NCI-H774 (cell line): ENCODE data around the gene AIRE.
"Not testable (repeated sequence)": the region's sequence is repeated elsewhere in the genome, so short reads cannot be mapped to it uniquely, and the experiment has no call there.

Experiments used
- DNase-seq: peaks from one replicate; lab custom pipeline; 2025; lab: John Stamatoyannopoulos, UW

AIRE gene

DNA sequence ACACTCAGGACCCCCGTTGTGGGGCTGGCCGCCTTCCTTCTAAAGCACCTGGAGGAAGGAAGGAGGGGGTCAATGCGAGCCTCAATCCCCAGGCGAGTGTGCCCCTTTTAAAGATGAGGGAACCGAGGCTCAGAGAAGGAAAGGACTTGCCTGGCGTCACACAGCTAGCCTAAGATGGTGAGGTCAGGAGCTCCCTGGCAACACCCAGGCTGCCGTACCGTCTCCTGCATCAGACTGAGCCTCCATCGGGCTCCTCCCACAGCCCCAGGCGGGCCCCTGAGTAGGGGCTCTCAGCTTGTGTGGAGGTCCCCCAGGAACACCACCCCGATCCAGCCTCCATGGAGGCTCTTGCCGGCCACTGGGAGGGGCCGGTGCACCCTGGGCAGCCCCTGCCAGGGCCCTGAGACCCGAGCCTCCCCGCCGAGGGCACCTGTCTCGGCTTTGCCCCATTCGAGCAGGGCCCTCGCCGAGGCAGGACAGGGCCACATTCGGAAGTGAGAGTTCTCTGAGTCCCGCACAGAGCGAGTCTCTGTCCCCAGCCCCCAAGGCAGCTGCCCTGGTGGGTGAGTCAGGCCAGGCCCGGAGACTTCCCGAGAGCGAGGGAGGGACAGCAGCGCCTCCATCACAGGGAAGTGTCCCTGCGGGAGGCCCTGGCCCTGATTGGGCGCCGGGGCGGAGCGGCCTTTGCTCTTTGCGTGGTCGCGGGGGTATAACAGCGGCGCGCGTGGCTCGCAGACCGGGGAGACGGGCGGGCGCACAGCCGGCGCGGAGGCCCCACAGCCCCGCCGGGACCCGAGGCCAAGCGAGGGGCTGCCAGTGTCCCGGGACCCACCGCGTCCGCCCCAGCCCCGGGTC is at the start of gene AIRE:
TSS of gene AIRE (plus strand) at position 739 of the 855 bp plus-strand sequence. CDS start 131 bp downstream, outside the sequence.
- DNase-seq, result no peak

DNA sequence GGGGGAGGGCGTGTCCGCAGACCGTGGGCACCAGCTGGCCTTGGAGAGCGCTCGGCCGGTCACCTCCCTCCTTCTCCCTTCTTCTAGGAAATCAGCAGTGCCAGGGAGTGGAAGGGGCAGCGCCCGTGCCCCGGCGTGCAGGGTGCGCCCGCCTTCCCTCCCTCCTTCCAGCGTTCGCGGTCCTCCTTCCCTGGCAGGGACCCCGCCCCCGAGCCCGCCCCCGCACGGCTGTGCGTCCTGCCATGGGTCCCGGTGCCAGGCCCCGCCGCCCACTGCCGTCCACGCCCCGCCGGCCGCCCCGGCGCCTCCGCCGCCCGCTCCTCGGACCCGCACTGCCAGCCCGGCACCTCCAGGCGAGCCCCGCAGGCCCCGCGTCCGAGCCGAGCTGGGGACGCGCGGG is 45.3 kb upstream of the AIRE start:
- not testable (repeated sequence) for DNase-seq

DNA sequence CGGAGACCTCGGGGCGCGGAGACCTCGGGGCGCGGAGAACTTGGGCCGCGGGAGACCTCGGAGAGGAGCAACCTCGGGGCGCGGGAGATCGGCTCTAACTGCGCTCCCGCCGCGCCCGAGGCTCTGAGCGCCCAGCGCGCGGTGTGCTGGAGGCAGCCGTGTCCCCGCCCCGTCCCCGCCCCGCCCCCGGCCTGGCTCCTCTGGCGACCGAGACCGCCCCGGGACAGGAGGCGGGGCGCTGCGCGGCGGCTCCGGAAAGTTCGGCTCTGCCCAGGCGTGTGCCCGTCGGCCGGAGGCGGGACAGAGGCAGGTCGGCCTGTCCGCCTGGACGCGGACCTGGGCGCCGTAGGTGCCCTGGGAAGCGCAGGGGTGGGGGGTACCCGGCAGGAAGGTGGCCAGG is 44.8 kb upstream of the AIRE start, which contains the start of gene ICOSLG:
TSS of gene ICOSLG (minus strand) at position 102 of the 400 bp plus-strand sequence. CDS start 126 bp downstream, outside the sequence.
- not testable (repeated sequence) for DNase-seq

DNA sequence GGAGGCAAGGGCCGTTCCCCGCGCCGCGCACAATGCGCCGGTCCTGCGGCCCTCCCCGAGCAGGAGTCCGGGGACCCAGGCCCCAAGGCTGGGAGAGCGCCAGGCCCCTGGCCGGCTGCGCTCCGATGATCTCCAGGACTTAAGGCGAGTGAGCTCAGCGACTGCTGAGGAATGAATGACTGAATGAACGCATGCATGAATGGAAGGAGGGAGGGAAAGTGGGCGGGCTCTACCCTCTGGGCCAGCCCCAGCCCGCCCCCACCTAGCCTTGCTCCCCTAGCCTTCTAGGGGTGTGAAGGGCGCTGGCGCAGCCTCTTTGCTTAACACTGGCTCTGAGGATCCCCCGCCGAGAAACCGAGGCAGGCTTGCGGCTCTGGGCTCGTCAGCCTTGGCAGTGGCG is 44.4 kb upstream of the AIRE start:
- DNase-seq, result not testable (repeated sequence)

DNA sequence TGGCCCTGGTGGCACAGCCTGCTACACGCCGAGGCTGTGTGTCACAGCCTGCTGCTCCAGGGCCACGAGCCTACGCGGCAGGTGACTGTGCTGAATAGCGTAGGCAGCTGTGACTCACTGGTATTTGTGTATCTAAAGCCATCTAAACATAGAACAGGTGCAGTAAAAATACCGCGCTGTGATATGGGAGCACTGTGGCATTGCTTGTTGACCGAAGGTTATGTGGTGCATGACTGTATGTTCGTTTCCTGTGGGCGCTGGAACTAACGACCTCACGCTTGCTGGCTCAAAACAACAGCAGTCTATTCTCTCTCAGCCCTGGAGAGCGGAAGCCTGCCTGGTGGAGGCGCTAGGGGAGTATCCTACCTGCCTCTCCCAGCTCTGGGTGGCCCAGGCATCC is 41.7 kb upstream of the AIRE start:
- not testable (repeated sequence) for DNase-seq

DNA sequence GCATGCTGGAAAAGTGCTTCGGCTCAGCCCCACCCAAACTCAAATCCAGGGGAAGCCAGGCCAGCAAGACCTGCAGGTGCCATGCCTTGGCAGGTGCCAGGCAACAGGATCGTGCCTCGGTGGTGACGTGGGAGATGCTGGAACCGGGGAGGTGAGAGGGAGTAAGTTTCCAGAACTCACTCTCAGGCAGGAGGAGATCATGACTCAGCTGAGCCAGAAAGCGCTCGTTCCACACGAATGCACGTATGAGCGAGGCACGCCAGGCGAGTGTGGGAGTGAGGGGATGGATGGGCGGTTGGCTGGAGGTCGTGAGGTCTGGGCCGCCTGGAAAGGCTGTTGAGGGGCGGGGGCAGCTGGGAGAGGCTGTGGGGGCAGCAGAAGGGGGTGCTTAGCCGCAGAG is 37.8 kb upstream of the AIRE start:
- DNase-seq, result not testable (repeated sequence)

DNA sequence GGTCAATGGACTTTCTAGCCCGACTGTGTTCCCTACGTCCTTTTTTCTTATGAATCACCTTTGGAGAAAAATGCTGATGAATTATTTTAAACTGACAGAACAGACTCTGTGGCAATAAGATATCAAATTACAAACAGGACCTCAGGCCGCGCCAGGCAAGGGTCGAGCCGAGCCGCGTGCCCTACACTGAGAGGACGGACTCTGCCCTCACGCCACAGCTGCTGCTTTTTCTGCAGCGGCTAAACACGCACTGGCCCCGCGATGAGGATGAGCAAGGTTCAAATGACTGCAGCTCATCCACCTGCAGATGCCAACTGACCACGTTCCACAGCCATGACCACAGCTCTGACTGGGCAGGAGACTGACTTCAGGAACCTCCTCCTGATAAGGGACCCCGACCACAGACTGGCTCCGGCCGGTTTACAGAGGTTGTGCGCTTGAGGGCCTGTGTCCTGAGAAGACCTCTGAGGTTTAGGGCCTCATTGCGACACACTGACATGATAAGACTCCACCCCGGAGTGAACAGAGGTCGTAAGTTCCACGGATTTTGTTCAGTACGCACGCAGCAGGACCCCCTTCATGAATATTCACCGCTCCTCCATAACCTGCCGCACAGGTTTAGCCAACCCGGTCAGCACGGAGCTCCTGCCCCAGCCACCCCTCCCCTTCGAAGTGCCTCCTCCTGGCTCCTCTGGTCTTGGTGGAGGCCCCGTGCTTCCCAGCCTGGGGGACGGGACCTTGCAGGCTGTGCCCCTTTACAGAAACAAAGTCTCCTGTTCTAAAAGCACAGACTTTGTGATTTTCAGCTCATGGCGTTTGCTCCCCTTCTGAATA is 36.3 kb upstream of the AIRE start:
- DNase-seq, result not testable (repeated sequence)

DNA sequence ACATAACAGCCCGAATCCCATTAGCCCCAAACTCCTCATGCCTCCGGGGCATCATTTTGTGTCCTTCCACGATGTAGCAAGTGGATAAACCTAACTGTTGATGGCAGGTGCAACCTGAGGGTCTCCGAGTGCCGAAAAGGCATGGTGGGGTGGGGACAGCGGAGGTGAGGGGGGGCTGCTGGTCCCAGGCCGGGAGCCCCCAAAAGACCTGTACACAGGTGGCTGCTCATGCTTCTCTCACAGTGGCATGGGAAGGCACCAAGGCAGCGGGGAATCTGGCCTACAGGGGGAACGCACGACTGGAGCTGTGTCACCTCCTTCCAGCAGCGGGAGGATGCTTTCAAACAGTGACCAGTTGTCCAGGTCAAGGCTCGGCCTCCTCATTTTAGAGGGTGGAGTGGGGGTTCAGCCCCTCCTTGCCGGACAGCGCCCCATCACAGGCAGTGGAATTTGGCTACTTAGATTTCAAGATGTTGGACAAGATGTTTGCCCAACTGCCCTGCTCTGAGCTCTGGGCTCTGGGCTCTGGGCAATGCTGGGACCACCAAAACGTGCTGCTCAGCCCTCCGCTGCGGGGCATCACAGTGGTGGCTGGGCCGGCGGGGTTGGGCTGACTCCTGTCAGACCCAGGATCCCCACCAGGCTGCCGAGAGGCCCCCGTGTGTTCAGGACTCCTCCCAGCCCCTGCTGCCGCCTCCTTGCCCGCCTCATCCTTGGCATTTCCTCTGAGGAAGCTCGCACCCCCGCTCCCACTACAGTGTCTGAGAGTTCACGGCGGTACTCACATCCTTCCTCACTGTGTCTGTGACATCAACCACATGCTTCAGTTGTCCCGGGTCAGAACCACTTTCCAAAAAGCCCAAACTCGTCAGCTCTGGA is 31.6 kb upstream of the AIRE start:
- no peak for DNase-seq

DNA sequence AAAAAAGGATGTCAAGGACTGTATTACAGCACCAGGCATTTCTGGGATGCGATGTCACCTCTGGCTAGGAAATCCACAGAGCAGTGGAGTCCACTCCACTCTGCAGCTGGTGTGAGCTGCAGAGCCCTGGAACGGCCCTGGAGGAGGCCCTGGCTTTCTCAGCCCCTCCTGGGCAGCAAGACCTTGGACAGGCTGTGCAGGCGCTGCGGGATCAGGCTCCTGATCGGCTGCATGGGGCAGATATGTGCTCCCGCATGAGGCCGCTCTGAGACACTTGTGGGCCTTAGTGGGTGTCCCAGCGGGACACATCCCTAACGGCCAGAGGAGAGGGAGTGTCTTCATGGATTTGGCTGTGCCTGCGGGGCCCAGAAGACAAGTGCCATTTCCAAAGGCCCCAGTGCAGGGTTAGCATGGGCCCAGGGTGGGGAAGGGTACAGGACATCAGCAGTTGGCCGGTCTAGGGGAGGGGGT is 30.1 kb upstream of the AIRE start:
- no peak for DNase-seq

DNA sequence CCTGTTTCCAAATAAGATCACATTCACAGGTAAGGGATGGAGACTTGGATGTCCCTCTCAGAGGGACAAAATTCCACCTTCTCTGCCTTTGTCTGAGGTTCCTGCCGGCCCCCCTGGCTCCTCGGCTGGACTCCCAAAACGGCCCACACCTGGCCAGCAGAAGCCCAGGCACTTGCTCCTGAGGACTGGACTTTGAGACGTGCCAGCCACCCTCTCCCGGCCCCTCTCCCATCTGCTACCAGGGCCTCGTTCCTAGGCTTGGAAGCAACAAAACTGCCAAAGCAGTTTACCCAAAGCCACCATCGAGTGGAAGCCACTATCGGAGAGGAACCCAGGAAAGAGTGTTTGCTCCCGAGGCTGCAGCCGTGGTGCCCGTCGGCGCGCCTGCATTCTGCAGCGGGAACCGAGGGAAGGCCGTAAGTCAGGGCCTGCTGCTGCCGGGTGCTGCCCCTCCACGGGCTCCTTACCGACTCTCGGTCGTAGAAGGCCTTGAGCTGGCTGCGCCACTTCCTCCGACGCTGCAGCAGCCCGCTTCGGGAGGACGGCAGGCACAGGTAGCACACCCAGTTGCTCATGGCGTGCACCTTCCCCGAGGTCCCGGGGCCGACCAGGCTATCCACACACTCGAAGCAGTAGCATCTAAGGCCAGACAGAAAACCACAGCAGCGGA is 27.5 kb upstream of the AIRE start:
- DNase-seq, result no peak

DNA sequence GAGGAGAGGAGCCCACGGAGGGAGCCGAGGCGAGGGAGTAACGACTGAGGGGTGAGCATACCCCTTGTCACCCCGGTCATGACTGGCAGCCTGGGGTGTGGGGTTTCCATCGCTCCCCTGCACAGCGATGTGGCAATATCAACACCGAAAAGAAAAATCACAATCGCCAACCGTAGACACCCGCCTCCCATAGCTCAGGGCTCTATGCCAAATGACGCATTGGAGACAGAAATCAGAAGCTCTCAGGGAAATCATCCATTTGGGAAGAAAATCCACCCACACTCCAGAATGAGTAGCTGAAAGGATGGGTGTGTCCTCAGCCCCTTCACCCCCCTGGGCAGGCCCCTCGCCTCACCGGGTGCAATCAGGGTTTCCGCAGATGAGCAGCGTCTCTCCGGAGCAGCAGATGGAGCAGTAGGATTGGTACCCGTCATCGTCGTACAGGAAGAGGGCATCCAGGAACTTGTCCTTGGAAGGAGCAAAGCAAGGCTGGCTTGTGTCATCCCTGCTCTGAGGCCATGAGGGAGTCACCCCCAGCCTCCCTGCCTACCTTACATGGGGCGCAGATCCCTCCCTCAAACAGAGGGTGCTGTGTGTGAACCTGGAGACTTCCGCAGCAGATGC is 26.5 kb upstream of the AIRE start:
- no peak for DNase-seq

DNA sequence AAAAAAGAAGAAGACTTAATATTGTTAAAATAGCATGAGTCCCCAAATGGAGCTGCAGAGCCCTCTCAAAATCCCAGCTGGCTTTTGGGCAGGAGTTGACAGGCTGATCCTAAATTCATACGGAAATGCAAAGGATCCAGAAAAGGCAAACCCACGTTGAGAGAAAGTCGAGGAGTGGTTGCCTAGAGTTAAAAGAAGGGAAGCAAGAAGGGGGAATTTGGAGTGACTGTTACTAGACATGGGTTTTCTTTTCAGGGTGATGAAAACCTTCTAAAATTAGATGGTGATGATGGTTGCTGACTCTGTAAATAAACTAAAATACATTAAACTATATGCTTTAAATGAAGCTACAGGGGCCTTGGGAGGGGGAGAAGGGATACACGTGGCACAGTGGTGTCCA is 25.6 kb upstream of the AIRE start:
- no peak for DNase-seq

DNA sequence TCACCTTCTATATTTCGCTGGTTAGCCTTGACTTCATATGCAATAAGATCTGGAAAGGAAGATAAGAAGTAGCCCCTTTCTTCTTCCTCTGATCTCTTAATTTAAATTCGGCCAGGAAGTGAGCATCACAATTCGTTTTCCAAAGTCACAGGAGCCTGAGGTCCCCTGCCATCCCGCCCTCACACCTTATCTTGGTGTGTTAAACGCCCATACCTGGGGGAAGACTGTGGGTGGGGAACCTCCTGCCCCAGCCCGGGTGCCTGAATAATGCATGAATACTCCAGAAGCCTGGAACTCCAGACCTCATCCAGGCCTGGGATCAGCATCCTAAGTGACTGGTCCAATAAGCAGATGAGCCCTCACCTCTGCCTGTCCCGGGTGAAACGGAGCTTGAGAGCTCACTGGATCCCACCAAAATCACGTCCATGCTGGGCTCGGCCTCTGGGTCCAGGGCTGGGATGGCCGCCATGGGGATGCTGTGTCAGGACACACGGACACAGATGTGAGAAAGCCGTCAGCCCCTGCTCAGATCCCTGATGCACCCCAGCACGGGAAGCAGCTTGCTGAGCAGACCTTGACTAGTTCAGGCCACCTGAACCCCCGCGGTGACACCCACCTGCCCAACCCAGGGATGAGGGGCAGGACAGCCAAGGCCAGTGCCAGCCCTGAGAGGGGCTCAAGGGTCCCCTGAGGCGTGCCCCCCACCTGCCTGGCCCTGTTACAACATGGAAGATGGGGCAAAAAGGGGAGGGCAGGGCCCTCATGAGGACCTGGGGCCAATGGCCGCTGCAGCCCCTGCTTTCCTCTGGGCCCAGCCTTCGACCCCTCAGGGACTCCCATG is 24.7 kb upstream of the AIRE start:
- no peak for DNase-seq

DNA sequence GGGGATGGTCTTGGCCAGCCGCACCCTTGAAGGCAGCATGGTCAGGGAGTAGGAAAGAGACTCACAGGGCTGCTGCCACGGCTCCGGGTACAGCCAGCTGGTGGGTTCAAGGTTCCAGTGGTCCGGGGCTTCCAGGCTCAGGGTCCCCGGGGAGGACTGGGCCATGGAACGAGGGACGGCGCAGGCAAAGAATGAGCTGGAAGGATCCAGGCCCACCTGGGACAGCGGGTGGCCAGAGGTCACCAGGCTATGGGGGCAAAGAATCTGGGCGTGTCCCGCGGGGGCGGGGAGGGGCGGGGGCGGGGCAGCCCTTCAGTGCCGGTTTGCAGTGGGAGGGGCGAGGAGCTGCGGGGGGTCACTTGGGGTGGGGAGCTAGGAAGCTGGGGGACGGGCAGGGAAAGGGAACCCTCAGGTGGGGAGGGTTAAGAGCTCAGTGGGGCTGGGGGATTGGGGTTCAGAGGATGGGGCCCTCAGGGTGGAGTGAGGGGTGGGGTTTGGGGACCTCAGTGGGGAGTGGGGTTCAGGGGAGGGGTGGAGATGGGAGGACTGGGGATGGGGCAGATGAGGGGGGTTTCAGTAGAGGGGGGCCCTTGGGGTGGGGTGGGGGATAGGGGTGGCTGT is 23.9 kb upstream of the AIRE start, which contains the start of gene DNMT3L:
TSS of gene DNMT3L (minus strand) at position 223 of the 621 bp plus-strand sequence. CDS start 638 bp downstream, outside the sequence.
- DNase-seq, result no peak

DNA sequence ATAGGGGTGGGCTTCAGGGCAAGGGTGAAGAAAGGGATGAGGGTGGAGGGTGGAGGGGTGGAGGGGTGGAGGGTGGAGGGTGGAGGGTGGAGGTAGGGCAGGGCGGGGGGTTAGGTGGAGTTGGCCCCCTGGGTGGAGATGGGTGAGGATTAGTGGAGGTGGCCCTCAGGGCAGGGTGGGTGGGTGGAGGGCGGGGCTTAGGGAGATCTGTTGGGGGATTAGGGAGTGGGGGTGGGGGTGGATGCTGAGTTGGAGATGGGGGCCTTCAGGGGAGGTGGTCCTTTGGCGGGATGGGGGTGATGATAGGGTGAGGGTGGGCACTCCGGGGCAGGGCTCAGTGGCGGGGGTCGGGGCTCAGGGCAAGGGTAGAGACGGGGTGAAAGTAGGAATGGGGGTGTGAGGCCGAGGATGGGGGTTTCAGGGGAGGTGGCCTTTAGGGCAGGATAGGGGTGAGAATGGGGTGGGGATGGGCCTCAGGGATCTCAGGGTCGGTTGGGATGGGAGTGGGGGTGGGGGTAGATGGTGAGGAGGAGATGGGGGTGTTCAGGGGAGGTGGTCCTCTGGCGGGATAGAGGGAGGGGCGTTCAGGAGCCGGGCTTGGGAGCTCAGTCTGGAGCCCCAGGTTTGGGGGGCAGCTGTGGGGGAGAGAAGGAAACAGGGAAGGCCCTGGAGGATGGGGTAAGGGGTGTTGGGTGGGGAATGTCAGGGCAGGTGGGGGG is 23.2 kb upstream of the AIRE start:
- no peak for DNase-seq

DNA sequence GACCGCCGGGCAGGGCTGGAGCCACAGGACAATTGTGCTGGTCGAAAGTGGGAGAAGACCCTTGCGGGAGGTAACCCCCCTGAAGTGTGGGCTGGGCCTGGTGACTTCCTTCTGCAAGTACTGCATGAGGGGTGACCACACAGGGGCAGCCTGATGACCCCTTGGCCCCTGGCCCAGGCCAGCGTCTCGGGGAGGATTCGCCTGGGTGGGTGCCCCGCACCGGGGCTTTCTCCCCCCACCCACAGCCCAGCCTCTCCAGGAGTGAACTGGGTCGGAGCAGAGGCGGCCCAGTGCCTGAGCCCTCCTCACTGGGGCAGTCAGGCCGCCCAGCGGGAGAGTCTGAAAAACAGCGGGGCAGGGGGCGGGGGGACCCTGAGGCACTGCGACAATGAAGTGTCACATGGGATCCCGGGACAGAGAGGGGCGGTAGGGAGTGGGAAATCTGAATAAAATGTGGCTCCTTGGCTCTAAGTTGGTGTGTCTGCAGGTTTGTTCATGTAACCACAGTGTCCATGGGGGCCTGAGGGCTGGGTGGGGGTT is 22.4 kb upstream of the AIRE start:
- no peak for DNase-seq

DNA sequence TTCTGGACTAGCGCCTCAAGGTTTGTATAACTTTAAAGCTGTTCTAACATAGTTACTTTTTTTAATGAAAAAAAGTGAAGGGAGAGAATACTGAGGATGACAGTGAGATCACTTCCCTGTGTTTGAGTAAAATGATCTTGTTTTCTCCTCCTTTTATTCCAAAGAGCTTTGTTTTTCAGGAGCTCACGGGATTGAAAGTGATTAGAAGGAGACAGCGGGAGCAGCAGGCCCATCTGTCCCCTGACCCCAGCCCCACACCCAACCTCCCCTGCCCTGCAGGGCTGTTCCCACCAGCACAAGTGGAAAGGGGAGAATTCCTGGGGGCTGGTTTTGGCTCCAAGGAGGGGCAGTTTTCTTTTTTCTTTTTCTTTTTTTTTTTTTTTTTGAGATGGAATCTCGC is 21.9 kb upstream of the AIRE start:
- DNase-seq, result no peak

DNA sequence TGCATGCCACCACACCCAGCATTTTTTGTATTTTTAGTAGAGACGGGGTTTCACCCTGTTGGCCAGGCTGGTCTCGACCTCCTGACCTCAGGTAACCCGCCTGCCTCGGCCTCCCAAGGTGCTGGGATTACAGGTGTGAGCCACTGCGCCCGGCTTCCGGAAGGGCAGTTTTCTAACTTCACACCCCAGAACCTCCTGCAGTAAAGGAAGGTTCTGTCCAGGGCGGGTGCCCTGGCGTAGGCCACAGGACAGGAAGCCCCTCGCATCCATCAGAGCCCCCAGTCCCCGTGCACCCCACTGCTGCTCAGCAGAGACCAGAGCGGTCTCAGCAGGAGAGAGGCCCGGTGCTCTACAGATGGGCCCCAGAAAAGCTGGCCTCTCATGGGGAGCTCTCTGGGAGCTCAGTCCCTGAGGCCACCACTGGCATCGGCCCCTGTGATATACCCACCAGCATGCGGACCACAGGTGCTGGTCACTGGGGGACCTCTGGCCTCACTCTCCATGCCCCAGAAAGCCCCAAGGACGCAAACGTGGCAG is 19.9 kb upstream of the AIRE start:
- no peak for DNase-seq
